Right renal pelvis (tissue), 4 donors: ENCODE results near the gene RNF135. TPM values are rescaled to one million over a fixed set of nuclear protein-coding genes. Genes with fewer than 3 reads are reported as not detected.
"Not testable (repeated sequence)": the region's sequence is repeated elsewhere in the genome, so short reads cannot be mapped to it uniquely, and the experiment has no call there.

Experiments
- DNase-seq, 4 donors: peaks; one replicate each; pipeline ENCODE4 v3.0.0-alpha.2; 2013; ENCODE audit warnings: low read depth in 4 of 4, low spot score in 3 of 4, missing footprints in 1 of 4
- polyA plus RNA-seq, 4 donors: library from polyadenylated mRNA; unstranded; fragments of 120-200 nt; gene quantifications; one replicate each; pipeline ENCODE4 v1.2.1, GENCODE V29; 2013; ENCODE audit not compliant: insufficient read length in 4 of 4

The RNF135 gene
- polyA plus RNA-seq, 4 donors: 18.7 to 20.7 (median 19.4) TPM

DNA sequence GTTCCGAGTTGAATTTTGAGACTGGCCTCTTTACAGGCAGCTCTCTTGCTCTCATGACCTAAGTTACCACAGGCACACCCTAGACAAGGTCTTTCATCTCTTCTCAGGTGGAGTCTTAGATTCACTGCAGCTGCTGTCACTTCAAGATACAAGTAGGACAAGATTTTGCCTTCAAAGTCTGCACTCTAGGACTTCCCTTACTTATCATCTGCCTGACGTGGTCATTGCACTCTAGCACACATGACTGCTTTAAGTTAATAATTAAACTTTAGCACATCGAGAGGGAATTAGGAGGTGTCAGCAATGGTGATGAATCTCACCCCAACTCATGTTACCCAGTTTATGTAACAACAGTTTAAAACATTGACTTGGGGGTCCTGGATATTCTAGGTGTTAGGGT, 25.6 kb downstream of the RNF135 start:
- DNase-seq: no peak

DNA sequence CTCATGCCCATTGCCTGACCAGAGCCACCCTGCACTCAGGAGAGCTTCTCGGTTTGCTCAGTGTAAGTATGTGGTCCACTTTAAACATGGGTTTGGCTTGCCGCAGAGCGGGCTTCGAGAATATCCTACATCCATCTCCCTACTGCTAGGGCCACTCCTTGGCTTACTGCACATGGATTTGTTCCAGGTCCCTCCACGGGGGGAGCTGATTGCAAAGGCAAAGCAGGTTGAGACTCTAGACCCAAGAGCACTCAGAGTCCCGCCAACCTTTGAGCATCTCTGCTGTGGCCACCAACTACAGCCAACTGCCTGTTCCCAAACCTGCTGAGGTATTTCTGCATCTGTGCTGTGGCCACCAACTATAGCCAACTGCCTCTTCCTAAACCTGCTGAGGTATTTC, 26.4 kb downstream of the RNF135 start:
- no peak for DNase-seq

DNA sequence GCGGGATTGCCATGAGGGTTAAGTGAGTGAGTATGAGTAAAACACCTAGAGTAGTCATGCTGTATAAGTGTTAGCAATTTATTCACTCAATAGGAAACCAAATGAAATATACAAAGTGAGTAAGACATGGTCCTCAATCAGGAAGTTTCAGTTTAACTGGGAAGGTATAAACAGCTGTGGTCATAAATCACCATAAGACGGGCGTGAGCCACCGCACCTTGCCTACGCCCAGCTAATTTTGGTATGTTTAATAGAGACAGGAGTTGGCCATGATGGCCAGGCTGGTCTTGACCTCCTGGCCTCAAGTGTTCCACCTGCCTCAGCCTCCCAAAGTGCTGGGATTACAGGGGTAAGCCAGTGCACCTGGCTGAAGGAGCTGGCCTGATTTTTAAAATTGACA, 27.0 kb downstream of the RNF135 start:
- DNase-seq: no peak

DNA sequence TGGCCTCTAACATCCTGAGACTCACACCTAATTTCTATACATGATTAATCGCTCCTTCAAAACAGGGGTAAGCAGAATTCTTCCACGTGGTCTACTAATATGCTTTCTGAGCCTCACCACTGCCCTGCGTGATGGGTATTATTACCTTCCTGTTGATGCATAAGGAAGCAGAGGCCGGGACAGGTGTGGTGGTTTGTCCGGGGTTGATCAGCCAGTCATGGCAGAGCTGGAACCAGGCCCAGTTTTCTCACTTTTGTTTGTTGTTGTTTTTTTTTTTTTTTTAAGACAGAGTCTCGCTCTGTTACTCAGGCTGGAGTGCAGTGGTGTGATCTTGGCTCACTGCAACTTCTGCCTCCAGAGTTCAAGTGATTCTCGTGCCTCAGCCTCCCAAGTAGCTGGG, 31.2 kb downstream of the RNF135 start:
- DNase-seq: no peak

DNA sequence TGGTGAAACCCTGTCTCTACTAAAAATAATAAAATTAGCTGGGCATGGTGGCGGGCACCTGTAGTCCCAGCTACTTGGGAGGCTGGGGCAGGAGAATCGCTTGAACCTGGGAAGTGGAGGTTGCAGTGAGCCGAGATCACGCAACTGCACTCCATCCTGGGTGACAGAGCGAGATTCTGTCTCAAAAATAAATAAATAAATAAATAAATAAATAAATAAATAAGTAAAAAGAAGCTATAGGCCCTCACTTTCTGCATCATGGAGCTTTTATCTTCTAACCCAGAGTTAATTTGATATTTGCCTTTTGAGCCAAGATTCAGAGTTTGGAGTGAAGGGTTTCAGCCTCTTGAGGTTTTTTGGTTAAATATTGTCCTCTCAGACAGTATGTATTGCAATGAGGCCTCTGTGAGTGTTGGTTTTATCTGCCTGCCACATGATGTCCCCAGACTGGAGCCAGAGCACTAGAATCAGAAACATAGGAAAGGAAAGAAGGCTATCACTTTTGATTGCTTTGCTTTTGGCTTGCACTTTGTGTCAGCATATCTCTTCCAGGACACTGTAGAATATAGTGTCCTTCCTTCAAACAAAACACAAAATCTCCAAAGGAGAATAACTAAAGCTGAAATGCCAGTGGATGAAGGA, 32.5 kb downstream of the RNF135 start:
- no peak for DNase-seq

DNA sequence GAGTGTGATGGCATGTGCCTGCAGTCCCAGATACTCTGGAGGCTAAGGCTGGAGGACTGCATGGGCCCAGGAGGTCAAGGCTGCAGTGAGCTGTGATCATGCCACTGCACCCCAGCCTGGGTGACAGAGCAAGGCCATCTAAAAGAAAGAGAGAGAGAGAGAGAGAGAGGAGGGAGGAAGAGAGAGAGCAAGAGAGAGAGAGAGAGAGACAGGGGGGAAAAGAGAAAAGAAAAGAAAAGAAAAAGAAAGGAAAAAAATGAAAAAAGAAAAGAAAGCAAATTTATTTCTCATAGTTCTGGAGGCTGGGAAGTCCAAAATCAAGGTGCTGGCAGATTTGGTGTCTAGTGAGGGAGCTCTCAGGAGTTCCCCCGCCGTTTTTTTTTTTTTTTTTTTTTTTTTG, 33.3 kb downstream of the RNF135 start:
- DNase-seq: no peak

DNA sequence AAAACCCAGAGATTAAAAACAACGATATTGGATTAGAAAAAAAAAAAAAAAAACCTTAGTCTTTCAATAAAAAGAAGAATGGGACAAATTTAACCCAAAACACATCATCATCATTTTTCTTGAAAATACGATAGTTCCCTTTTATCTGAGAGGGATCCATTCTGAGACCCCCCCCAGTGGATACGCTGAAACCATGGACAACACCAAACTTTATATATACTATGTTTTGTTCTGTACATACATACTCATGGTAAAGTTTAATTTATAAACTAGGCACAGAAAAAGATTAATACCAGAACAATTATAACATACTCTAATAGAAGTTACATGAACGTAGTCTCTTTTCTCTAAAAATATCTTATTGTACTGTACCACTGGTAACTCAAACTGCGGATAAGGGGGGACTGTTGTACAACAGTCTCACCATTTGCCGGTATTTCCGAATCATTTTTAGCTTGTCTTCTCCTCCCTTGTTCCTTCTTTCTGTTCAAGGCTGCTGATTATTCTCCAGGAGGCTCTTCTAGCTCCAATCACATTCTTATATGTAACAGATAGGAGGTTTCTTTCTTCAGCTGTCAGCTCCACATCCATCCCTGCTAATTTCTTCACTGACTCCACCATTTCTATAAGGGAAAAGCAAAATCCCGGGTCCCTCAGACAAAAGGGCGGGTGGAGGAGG, 37.0 kb downstream of the RNF135 start:
- DNase-seq: peak in 1 of 4 donors; percentile 4

DNA sequence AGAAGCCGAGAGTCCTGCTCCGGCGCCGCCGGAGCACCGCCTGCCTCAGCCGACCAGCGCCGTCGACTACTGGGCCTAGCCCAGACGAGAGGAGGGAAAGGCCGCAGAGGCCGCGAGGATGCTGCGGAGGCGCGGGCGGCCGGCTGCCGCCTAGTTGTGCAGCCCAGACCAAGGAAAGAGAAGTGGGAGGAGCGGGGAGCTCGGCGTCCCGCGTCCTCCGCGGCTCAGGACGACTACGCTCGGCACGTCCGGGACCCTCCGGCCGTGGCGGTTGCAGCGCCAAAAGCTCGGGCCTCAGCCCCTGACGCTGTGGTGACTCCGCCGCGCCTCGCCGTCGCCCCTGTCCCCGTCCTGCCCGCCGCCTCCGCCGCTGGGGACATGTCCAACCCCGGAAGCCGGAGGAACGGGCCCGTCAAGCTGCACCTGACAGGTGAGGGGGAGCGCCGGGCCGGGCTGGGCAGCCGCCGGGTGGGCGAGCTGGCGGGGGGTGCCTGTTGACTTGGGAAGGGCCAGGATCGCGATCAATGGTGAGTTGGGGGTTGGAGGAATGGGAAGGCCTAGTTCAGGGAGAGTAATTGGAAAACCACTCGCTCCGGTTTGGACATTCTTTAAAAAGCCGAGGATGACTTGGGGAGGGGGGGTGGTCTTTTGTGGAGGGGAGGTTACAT, 37.7 kb downstream of the RNF135 start:
- DNase-seq: peak; percentile 33 to 60 (median 44)

DNA sequence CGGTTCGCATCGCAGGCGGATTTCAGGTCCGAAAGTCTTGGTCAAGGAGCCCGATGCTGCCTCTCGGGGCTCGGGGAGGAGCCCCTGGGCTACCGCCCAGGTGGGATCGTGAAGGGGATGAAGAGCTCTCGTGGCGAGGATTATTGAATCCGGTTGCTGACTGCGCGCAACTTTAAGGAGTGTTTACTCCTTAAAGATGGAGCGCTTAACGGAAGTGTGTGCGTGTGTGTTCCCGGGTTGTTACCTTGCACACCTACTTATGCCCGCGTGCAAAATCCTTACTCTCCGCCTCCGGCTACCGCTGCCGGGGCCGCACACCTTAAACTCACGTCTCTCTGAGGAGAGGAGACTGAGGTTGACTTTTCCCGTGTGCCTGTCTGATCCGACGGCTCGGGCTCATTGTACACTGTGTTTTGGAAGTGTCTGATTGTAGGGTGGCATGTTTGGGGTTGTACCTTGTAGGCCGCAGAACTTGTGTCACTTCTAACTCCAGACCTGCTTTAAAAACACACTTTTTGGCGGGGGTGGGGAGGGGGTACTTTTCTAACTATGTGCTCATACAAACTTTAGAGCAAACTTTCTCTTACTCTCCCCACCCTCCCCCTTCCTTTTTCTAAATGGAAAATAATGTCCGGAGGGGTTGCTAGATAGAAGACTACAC, 38.3 kb downstream of the RNF135 start:
- DNase-seq: peak; percentile 14 to 41 (median 19)

DNA sequence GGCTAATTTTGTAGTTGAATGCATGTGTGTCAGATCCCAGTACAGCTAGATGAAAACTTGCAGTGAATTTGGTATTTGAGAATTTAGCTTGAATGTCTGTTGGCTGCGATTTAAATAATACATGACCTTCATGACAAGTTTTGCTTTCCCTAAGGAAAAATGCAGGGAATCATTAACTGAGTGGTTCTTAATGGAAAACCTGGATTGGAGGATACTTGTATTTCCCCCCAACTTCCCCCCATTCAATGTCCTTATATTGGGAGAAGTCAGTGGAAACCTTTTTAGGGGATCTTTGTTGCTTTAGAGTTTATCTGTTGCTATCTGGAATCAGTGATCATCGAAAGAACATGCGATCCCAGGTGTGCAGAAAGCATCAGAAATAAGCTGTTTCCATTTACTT, 39.2 kb downstream of the RNF135 start:
- not testable (repeated sequence) for DNase-seq

DNA sequence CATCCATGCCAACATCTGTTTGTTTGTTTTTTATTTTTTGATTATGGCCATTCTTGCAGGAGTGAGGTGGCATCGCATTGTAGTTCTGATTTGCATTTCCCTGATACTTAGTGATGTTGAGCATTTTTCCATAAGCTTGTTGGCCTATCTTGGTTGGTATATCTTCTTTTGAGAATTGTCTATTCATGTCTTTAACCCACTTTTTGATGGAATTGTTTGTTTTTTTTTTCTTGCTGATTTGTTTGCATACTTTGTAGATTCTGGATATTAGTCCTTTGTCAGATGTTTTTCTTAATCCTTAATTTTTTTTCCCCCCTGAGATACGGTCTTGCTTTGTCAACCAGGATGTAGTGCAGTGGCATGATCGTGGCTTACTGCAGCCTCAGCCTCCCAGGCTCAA, 43.0 kb downstream of the RNF135 start:
- no peak for DNase-seq

DNA sequence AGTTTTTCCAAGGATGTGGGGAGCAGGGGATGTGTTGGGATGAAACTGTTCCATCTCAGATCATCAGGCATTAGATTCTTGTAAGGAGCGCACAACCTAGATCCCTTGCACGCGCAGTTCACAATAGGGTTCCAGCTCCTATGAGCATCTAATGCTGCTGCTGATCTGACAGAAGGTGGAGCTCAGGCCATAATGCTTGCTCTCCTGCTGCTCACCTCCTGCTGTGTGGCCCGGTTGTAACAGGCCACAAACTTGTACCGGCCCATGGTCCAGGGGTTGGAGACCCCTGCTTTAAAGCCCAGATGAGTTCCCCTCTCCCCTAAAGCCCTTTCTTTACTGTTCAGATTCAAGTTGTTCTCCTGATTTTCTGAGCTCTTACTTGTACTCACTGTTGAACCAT, 44.8 kb downstream of the RNF135 start:
- DNase-seq: no peak

DNA sequence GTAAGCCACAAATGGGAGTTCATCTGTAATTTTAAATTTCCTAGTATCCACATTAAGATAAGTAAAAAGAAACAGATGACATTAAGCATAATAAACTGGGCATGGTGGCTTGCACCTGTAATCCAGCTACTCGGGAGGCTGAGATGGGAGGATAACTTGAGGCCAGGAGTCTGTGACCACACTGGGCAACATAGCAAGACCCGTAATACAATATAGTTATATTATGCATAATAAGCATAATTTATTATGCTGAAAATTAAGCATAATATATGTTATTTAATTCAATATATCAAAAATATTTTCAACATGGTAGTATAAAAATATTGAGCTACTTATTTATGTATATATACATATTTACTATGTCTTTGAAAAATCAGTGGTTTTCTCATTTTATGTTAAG, 48.2 kb downstream of the RNF135 start:
- DNase-seq: no peak

DNA sequence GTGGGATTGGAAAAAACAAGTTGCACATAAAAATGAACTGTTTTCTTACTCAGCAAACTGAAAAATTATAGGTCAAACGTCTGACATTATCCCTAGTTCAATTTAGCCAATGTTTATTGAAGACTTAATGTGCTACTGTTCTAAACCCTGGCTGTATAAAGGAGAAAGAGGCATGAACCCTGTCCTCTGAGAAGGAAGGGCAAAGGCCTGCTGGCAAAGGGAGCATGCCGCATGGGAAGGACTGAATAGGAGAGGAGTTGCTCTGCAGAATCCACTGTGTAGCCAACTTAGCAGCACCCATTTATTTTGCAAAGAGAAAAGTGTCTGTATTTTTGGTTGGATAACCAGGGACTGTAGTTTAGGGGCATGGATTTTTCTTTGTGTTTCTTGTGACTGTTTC, 52.3 kb downstream of the RNF135 start:
- not testable (repeated sequence) for DNase-seq

DNA sequence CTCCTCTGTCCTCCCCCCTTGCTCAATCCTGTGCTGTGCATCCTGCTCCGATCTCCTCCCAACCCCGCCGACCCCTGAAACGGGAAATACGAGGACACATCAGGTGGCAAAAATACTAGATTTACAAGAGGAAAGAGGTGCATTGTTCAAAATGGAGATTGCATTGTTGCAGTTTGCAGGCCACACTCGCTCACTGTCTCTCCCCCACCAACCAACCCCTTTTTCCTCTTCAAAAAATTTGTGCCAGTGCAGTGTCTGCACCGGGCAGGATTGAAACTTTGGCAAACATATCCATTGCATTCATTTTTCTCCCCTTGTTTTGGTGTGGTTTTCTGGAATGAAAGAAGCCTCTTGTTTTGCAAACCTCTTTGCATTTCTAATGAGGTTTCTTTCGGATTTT, 61.0 kb downstream of the RNF135 start:
- no peak for DNase-seq

DNA sequence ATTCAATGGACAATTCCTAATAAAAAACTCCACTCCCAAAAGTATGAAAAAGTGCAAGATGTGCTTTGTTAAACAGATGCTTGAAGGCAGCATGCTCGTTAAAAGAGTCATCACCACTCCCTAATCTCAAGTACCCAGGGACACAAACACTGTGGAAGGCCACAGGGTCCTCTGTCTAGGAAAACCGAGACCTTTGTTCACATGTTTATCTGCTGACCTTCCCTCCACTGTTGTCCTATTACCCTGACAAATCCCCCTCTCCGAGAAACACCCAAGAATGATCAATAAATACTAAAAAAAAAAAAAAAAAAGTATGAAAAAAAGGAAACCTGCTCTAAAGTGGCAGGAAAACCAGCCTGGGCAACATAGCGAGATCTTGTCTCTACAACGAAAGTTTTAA, 64.8 kb downstream of the RNF135 start:
- DNase-seq: not testable (repeated sequence)

DNA sequence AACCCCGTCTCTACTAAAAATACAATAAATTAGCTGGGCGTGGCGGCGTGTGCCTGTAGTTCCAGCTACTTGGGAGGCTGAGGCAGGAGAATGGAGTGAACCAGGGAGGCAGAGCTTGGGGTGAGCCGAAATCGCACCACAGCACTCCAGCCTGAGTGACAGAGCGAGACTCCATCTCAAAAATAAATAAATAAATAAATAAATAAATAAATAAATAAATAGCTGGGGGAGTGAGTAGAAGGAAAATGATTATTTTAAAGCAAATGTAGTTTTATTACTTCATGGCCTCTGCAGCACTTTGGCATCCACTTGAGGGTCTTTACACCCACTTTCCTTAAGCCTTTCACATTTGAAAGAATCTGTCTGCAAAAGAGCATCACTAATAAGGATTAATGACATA, 70.0 kb downstream of the RNF135 start:
- not testable (repeated sequence) for DNase-seq

DNA sequence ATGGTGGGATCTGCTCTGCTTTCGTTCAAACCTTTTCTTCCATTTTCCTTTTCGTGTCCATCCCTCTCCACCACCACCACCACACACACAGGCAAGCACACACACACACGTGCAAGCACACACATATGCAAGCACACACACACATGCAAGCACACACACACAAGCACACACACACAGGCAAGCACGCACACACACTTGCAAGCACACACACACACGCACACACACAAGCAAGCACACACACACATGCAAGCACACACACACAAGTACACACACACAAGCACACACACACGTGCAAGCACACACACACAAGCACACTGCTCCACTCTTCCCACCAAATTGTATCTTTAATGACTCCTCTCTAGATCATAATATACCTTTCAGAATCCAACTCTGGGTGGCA, 71.5 kb downstream of the RNF135 start:
- not testable (repeated sequence) for DNase-seq

DNA sequence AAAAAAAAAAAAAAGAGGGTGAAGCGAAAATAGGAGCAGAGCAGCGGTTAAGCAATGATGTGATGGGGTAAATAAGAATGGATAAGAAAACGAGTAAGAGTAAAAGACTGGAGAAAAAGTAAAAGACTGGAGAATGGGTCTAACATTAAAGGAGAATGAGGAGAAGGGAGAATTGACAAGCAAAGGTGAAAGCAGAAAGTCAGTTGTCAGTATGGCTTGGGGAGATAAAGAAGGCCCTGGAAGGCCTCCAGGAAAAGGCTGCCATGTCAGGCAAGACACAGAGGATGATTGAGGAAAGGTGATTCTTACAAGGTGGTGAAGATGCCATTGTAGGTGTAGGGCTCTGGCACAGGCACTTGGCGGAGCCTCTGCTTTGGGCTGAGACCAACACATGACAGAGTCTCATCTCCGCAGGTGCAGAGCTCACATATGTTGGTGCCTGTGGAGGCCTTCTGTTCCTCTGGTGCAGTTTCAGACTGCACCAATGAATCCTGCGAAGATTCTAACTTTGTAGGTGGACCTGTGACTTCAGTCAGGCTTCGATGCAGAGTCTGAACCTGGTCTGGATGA, 76.1 kb downstream of the RNF135 start:
- not testable (repeated sequence) for DNase-seq

DNA sequence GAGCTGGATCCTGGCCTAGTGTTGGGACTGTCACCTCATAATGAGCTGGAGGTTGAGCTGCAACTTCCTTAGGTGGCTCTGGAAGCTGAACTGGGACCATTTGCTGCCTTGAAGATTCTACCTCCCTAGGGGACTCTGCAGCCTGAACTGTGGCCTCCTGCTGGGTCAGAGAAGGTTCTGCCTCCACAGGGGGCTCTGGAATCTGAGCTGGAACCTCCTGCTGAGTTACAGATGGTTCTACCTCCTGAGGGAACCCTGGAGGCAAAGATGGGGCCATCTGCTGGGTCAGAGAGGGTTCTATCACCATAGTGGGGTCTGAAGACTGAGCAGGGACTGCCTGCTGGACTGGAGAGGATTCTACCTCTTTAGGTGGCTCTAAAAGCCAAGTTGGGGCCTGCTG, 77.3 kb downstream of the RNF135 start:
- DNase-seq: no peak

DNA sequence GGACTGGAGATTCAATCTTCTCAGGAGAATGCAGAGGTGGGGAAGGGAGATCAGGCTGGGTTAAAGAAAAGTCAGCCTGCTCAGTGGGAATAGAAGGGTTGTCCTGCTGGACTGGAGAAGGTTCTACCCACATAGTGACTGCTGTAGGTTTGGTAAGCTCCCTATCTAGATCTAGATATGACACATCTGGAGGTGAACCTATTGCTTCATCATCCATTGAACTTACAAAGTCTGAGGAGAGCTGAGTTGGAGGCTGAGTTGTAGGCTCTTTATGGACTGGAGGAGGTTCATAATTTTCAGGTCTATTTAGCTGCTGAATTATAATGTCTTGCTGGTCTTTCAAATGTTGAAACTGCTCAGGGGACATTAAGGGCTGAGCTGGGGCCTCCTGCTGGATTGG, 77.9 kb downstream of the RNF135 start:
- no peak for DNase-seq
